Stimulated activated naive CD8-positive, alpha-beta T cell treated with anti-CD3 and anti-CD28 coated beads, Interleukin-15, Interleukin-2, amounts not matched to agents 100 U/mL and 50 U/mL, for 24 hours (primary cell): ENCODE data around the gene RAB25.
"Not testable (repeated sequence)": the region's sequence is repeated elsewhere in the genome, so short reads cannot be mapped to it uniquely, and the experiment has no call there.

Experiments used
- ATAC-seq: fragments of 150-1000 bp; cut with Tn5 transposase; one replicate; pipeline ENCODE4 v1.10.0; 2021
- DNase-seq: peaks from one replicate; pipeline ENCODE4 v3.0.0; 2021

RAB25 gene

GRCh38 chr1:156060937-156061636 lies at the start of gene RAB25:
Gene RAB25 (plus strand): TSS chr1:156061160. CDS start chr1:156061401, 241 bp downstream.
- ATAC-seq (no peak), DNase-seq (no peak)

- DNase-seq (no peak), ATAC-seq (no peak)
These were observed 48.7 kb upstream of the RAB25 start for GRCh38 chr1:156012051-156012817.

- ATAC-seq (no peak), DNase-seq (no peak)
These were observed 46.1 kb upstream of the RAB25 start for GRCh38 chr1:156014829-156015228.

GRCh38 chr1:156019946-156020292 lies 41.0 kb upstream of the RAB25 start:
- DNase-seq: no peak
- no peak for ATAC-seq

GRCh38 chr1:156020293-156021092 lies 40.5 kb upstream of the RAB25 start, which contains the start of gene SSR2:
Gene SSR2 (minus strand): TSS chr1:156020951. CDS start chr1:156020167, 784 bp downstream.
- peak; percentile 100 for ATAC-seq
- DNase-seq: peak; percentile 83

GRCh38 chr1:156021093-156021428 lies 39.9 kb upstream of the RAB25 start:
- ATAC-seq (no peak), DNase-seq (no peak)

- no peak for ATAC-seq
- no peak for DNase-seq
These were observed 39.0 kb upstream of the RAB25 start for GRCh38 chr1:156021954-156022353.

- ATAC-seq: no peak
- no peak for DNase-seq
These were observed 36.2 kb upstream of the RAB25 start for GRCh38 chr1:156024801-156025200.

- peak; percentile 72 for ATAC-seq
- peak; percentile 38 for DNase-seq
These were observed 35.1 kb upstream of the RAB25 start for GRCh38 chr1:156025876-156026275.

- DNase-seq (no peak), ATAC-seq (peak; percentile 62)
These were observed 34.4 kb upstream of the RAB25 start for GRCh38 chr1:156026588-156026987.

- no peak for ATAC-seq
- DNase-seq: no peak
These were observed 27.9 kb upstream of the RAB25 start for GRCh38 chr1:156033011-156033410.

- not testable (repeated sequence) for ATAC-seq, DNase-seq
These were observed 26.0 kb upstream of the RAB25 start for GRCh38 chr1:156034991-156035390.

- ATAC-seq (no peak), DNase-seq (no peak)
These were observed 18.1 kb upstream of the RAB25 start for GRCh38 chr1:156042828-156043227.

- no peak for DNase-seq
These were observed 15.9 kb upstream of the RAB25 start for GRCh38 chr1:156045076-156045475.

GRCh38 chr1:156048663-156049258 lies 12.2 kb upstream of the RAB25 start:
- ATAC-seq: no peak
- DNase-seq: no peak

More at GRCh38 chr1:156045076-156045475, 15.9 kb upstream of the RAB25 start:
- ATAC-seq: no peak

GRCh38 chr1:156050376-156050775 lies 10.6 kb upstream of the RAB25 start:
- DNase-seq (no peak), ATAC-seq (no peak)

- DNase-seq (no peak), ATAC-seq (no peak)
These were observed 9.8 kb upstream of the RAB25 start for GRCh38 chr1:156051011-156051725.

- ATAC-seq: peak; percentile 25
- DNase-seq: peak; percentile 80
These were observed 7.8 kb upstream of the RAB25 start for GRCh38 chr1:156052862-156053767.

GRCh38 chr1:156053768-156054499 lies 7.0 kb upstream of the RAB25 start, which contains the start of gene UBQLN4:
Gene UBQLN4 (minus strand): TSS chr1:156053798. CDS start chr1:156053701, 97 bp downstream.
- DNase-seq: peak; percentile 90
- ATAC-seq: peak; percentile 68
